Measurements from ENCODE around the gene SYT9.

Gene SYT9

GRCh38 chr11:7347611-7348431 lies 96.1 kb downstream of the SYT9 start:
- no peak for DNase-seq (ENCODE audit: low spot score)

DNA sequence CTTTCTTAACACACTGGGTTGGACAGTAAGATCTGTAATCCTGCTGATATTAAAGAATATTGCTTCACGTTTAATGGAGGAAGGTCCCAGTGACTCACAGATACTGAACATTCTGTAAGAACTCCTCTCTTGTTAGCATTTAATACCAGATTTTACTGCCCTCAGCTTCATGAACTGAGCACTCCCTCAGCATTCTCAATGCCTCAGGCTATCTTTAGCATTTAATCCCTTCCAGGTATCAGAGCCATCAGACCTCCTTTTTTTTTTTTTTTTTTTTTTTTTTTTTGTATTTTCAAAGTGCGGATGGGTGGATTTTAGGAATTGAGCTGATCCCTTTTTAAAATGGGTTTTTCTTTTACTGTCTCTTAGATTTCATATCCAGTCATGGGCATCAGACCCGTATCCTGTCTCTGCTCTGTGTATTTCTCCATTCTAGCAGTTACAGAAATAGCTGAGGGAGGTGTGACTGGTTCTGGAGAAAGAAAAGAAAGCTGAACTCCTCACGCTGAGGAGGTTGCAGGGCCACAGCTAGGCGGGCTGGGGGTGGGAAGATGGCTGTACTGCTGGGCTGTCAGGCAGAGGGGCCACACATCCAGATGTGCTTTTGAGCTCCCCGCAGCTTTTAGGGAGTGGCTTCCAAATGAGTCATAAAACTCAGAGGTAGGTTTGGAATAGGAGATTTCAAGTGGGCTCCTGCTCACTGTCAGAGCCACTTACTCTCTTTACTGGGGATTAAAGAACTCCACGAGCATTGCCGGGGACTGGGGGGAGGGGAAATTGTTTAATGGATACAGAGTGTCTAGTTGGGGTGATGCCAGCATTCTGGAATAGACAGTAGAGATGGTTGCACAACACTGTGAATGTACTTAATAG lies 97.0 kb downstream of the SYT9 start:
- DNase-seq (ENCODE audit: low spot score), result no peak

- no peak for DNase-seq (ENCODE audit: low spot score)
These were observed 99.5 kb downstream of the SYT9 start for GRCh38 chr11:7351228-7351627.

GRCh38 chr11:7353100-7353499 lies 101.4 kb downstream of the SYT9 start:
- DNase-seq (ENCODE audit: low spot score), result peak; percentile 31

DNA sequence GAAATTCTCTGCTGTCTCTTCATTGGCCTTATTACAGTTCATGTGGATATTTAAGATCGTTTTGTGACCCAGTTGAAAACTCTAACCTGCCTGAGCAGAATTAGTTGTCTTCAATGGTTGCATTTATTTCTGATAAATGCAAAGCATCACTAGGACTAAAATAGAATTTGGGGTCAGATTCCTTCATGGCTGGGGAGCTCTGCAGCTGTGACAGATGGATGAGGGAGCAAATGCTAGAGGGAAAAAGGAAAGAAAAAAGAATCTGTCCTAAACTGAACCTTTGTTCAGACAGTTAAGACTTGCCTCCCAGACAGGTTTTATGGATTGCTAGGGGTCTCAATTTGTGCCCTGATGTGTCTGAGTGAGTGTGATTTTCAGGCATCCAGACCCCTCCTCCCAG lies 113.0 kb downstream of the SYT9 start:
- no peak for DNase-seq (ENCODE audit: low spot score)

- no peak for DNase-seq (ENCODE audit: low spot score)
These were observed 116.1 kb downstream of the SYT9 start for GRCh38 chr11:7367803-7368202.

DNA sequence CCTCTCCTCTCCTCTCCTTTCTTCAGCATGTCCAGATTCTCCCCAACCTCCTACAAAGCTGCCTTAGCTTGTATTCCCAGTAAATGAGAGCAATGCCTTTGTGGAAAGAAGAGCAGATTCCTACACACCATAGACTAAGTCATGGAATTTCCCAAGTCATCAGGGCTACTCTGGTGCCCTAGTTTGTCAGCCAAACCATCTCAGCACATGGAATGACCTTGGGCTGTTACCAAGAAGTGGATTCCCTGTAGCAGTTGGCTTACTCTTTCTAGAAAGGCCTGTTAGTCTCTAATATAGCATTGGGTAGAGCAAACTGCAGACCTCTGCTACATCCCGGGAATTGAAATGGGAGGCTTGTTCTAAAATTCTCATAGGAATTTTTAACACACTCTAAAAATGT lies 124.7 kb downstream of the SYT9 start:
- no peak for DNase-seq (ENCODE audit: low spot score)

DNA sequence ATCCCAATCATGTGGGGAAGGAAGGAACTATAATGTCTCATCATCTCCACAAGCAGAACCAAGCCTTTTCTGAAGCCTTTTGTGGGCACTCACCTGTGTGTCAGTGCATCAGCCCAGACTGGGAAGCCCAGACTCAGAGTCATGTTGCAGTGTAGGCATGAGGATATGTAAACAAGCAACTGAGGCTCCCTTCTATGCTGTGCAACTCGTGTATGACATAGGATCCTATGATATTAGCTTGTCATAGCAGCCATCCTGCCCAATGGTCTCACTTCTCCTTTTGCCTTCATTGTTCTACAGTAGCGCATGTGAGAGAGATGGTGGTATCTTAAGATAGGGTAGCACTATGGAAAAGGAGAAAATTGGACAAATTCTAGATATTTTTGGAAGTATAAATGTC lies 130.2 kb downstream of the SYT9 start:
- no peak for DNase-seq (ENCODE audit: low spot score)

DNA sequence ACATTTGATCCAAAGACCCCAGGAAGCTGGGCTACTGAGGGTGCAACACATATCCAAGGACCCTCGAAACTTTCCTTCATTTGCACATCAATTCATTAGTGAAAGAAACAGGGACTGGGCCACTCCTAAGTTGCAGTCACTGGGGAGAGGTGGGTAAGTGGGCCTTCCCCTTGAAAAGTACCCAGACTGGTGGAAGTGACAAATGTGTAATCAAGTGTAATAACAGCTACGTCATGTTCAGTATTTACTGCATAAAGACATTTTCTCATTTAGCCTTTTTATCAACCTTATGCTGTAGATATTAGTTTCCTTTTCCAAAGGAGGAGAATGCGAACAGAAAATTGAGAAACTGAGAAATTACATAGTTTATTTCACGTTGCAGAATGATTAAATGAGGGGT lies 131.7 kb downstream of the SYT9 start:
- no peak for DNase-seq (ENCODE audit: low spot score)

DNA sequence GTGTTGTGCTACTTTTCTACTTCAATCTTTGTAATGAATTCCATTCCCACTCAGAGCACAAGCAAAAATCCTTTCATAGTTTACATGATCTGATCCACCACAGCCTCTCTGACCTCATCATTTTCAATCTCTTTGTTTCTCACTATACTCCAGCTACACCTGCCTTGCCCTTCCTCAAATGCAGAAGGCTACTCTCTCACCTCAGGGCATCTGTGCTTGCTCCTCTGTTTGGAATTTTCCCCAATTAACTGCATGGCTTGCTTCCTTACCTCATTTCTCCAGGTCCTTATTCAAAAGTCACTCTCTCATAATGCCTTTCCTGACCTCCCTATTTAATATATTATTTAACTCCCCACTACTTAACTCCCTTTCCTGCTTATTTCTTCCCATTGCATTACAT lies 133.0 kb downstream of the SYT9 start:
- no peak for DNase-seq (ENCODE audit: low spot score)

DNA sequence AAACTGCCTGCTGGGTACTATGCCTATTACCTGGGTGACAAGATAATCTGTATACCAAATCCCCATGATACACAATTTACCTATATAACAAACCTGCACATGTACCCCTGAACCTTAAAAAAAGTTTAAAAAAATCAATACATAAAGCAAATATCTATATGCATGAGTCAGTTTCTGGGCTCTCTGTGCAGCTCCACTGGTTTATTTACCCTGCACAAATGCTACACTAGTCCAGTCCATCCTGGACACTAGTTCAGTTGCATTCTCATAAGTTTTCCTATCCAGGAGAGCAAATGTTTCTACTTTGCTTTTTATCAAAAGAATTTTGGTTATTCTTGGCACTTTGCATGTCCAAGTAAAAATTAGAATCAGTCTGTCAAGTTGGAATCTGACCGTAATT lies 133.8 kb downstream of the SYT9 start:
- DNase-seq (ENCODE audit: low spot score), result no peak

GRCh38 chr11:7413961-7414915 lies 162.5 kb downstream of the SYT9 start:
- DNase-seq (ENCODE audit: low spot score), result peak; percentile 15

DNA sequence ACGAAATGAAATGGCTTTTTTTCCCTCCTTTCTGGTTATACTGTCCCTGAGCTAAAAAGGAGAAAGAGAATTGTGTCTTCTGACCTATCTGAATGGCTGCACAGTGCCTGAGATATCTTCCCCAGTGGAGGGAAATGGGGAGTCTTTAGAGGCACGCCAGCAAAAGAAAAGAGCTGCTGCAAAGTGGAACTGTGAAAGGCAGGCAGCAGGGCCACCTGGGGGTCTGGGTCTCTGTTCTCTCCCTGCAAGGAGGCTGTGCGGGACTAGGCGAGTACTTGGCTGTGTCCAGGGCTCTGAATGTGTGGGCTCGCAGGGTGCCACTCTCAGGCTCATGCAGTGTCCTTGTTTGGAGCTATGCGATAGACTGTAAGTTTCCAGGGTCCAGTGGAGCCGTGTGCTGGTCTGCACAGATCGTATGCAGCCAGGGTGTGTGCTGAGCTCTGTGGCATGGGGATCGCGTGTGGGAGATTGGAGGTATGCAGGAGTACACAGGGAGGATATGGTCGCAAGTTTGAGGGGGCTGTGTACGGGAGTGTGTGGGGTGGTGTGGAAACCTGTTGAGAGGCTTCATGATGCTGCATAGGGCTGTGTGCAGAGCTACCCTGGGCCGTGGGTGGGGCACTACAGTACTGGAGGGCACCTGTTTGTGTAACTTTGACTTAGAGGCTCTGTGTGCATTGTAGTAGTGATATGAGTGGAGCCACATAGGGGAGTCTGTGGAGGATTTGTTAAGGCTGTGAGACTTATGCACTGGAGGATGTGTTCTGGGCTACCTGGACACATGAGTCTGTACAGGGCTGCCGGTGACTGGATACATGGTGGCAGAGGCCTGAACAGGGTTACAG lies 163.5 kb downstream of the SYT9 start:
- DNase-seq (ENCODE audit: low spot score), result no peak

GRCh38 chr11:7416080-7416479 lies 164.4 kb downstream of the SYT9 start:
- DNase-seq (ENCODE audit: low spot score), result no peak

DNA sequence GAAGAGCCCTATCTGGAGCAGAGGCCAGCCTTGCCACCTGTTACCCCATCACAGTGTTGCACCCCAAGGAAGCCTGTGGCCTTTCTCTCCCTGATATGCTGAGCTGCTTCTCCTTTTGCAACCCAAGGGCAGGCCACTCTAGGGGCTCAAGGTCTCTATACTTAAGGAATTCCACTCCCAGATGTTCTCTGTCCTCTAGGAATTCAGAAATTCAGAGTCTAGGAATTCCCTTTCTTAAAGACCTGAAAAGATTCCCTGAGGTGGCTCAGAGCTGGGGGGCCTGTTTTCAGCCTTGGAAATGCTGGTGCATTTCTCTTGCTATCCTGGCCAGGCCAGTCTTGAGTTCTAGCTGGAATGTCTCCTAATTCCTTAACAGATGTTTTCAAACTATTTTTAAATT lies 165.6 kb downstream of the SYT9 start:
- no peak for DNase-seq (ENCODE audit: low spot score)

- no peak for DNase-seq (ENCODE audit: low spot score)
These were observed 166.4 kb downstream of the SYT9 start for GRCh38 chr11:7418061-7418460.

DNA sequence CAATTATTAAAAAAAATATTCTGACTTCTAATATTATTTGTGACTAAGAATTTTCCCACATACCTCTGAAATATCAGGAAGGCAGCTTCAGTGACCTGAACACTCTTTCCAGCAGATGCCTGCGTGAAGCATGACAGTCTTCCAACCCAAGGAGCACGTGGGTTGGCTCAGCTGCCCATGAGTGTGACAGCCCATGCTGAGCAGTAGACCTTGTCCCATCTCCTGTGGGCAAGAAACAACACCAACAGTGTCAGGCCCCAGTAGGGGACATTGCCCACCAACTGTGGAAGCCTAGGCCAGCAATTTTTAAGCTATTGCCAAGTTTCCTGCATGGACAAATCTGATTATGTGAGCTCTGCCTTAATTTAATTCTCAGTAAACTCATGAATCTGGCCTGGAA lies 167.2 kb downstream of the SYT9 start:
- no peak for DNase-seq (ENCODE audit: low spot score)

DNA sequence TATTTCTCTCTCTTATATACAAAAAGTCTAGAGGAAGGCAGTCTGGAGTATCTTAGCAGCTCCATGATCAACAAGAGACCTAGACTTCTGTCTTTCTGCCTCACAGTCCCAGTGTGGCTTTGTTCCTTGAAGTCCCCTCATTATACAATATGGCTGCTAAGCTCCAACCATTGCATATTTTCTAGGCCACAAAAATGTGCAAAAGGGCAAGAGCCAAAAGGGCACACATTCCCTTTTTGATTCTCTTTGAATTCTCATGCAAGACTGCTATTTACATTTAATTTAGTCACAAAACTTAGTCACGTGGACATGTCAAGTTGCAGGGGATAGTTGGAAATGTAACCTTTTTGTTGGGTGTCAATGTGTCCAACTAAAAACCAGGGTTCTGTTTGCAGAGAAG lies 169.4 kb downstream of the SYT9 start:
- no peak for DNase-seq (ENCODE audit: low spot score)

DNA sequence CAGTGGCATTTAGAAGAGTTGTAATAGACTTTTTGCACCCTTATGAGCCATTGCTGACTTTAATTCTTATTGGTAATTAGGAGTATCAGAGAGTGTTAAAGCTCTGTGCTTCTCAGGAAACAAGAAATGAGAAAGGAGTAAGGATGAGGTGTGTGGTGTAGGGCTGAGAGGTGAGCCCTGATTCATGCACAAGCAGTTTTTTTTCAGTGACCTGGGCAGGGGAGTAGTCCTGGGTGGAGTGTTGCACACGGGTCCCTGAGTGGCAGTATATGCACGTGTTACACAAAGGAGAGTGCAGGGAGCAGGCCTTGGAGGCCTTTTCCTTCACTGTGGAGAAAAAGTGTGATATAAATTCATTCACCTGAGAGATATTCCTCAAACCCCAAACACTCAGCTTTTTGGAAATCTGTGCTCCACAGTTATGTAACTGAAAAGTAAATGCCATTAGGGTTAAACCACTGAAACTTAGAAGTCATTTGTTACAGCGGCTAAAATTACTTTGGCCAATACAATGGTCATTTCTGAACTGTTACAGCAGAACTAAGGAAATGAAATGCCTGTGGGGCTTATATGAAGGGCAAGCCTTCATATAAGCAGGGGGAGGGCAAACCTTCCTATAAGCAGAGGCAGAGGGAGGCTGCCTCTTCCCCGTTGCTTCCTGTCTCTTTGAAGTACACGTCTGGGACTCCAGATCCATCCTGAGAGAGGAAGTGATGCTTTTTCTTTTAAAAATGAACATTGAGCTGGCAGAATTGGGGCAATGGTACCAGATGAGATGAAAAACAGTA lies 171.0 kb downstream of the SYT9 start:
- DNase-seq (ENCODE audit: low spot score), result no peak

- DNase-seq (ENCODE audit: low spot score), result no peak
These were observed 172.2 kb downstream of the SYT9 start for GRCh38 chr11:7423946-7424345.
